T-cell (primary cell): ENCODE data around the gene TOPBP1. TPM values are rescaled to one million over a fixed set of nuclear protein-coding genes. Genes with fewer than 3 reads are reported as not detected.
"Not testable (repeated sequence)": the region's sequence is repeated elsewhere in the genome, so short reads cannot be mapped to it uniquely, and the experiment has no call there.

Experiments
- ATAC-seq, 4 experiments: fragments of 200-7000 bp in 3 of 4; fragments of 150-1000 bp in 1 of 4; cut with Tn5 transposase; replicated peaks in 1 of 4; 1 replicate in 3 of 4; 2 replicates in 1 of 4; pipeline ENCODE4 v1.10.0; 2021; ENCODE audit warnings: moderate library complexity in 3 of 4, mild to moderate bottlenecking in 2 of 4, moderate number of reproducible peaks in 1 of 4
- CTCF ChIA-PET, 2 donors: fragments of 300-600 bp; sonication (Branson Sonifier 250); formaldehyde crosslinking; loops; one replicate each; lab custom pipeline; 2022; ENCODE audit warnings: antibody characterized with exemption in 2 of 2; lab: Charles Lee
- POLR2A ChIA-PET, 2 donors: fragments of 300-600 bp; sonication (Branson Sonifier 250); formaldehyde crosslinking; loops; one replicate each; lab custom pipeline; 2022; ENCODE audit warnings: antibody characterized with exemption in 2 of 2; lab: Charles Lee
- DNase-seq, 35 experiments: peaks; one replicate each; pipeline versions ENCODE4 v3.0.0 to v3.0.0-alpha.2; 2013 to 2023
- H3K27ac ChIP-seq: one replicate; pipeline ENCODE4 v1.5.1; 2013; ENCODE audit warnings: low read length
- H3K27me3 ChIP-seq, 2 experiments: replicated peaks in 1 of 2; 1 replicate in 1 of 2; 2 replicates in 1 of 2; pipeline versions ENCODE4 v1.6.1 to v1.7.0; 2013; ENCODE audit warnings: low read length in 1 of 2, mixed read lengths in 1 of 2; ENCODE audit not compliant: control insufficient read depth in 2 of 2, insufficient read depth in 2 of 2; ENCODE audit errors: extremely low read depth in 1 of 2
- H3K36me3 ChIP-seq, 2 donors: 1 replicate in 1 of 2; 2 replicates in 1 of 2; pipeline versions ENCODE4 v1.6.1 to v1.7.0; 2013; ENCODE audit warnings: low read length in 1 of 2; ENCODE audit not compliant: control insufficient read depth in 2 of 2, insufficient read depth in 1 of 2; ENCODE audit errors: extremely low read depth in 1 of 2
- H3K4me1 ChIP-seq, 2 experiments: 1 replicate in 1 of 2; 2 replicates in 1 of 2; pipeline versions ENCODE4 v1.6.1 to v1.7.0; 2013; ENCODE audit warnings: low read length in 2 of 2, mixed read lengths in 1 of 2; ENCODE audit not compliant: insufficient read depth in 2 of 2, control insufficient read depth in 1 of 2; ENCODE audit errors: extremely low read depth in 1 of 2
- H3K4me3 ChIP-seq, 2 donors: 1 replicate in 1 of 2; 2 replicates in 1 of 2; pipeline versions ENCODE4 v1.5.1 to v1.7.0; 2013; ENCODE audit warnings: mild to moderate bottlenecking in 2 of 2, low read length in 1 of 2, moderate library complexity in 1 of 2; ENCODE audit not compliant: control insufficient read depth in 1 of 2; ENCODE audit errors: extremely low read depth in 1 of 2
- H3K9me3 ChIP-seq: 2 replicates; pipeline ENCODE4 v1.7.0; 2013
- H3K27ac Mint-ChIP-seq, 2 donors: one replicate each; pipeline ENCODE4 v1.8.0; 2020 to 2021; ENCODE audit warnings: mild to moderate bottlenecking in 2 of 2, mixed read lengths in 2 of 2
- H3K27me3 Mint-ChIP-seq, 2 donors: one replicate each; pipeline ENCODE4 v1.8.0; 2021 to 2022; ENCODE audit warnings: mixed read lengths in 2 of 2
- H3K36me3 Mint-ChIP-seq: one replicate; pipeline ENCODE4 v1.8.0; 2021; ENCODE audit warnings: mixed read lengths
- H3K4me1 Mint-ChIP-seq, 3 donors: one replicate each; pipeline ENCODE4 v1.8.0; 2020 to 2022; ENCODE audit warnings: mixed read lengths in 3 of 3, mild to moderate bottlenecking in 1 of 3
- H3K4me3 Mint-ChIP-seq, 3 donors: one replicate each; pipeline ENCODE4 v1.8.0; 2020 to 2022; ENCODE audit warnings: mild to moderate bottlenecking in 3 of 3, mixed read lengths in 3 of 3, moderate library complexity in 3 of 3
- H3K9me3 Mint-ChIP-seq, 3 donors: one replicate each; pipeline ENCODE4 v1.8.0; 2020 to 2022; ENCODE audit warnings: mixed read lengths in 3 of 3
- WGBS: methylation state at CpG from one replicate; pipeline ENCODE4 v1.1.5; 2013; ENCODE audit warnings: missing lambda C conversion rate; ENCODE audit not compliant: insufficient coverage; 5-methylcytosine and 5-hydroxymethylcytosine counted together
- total RNA-seq, 35 experiments: library from RNA in 6 of 35; stranded (reverse) in 6 of 35; fragments of 120-200 nt in 1 of 35; gene quantifications; one replicate each; pipeline versions ENCODE4 v1.2.1 to v1.2.4 and lab custom pipeline; 2013 to 2026

TOPBP1 gene
- total RNA-seq, 5 donors from 2014 or later (not counting 1 experiment from before 2014, with no cell fraction given): 27.8 to 37.8 (median 30.0) TPM

DNA sequence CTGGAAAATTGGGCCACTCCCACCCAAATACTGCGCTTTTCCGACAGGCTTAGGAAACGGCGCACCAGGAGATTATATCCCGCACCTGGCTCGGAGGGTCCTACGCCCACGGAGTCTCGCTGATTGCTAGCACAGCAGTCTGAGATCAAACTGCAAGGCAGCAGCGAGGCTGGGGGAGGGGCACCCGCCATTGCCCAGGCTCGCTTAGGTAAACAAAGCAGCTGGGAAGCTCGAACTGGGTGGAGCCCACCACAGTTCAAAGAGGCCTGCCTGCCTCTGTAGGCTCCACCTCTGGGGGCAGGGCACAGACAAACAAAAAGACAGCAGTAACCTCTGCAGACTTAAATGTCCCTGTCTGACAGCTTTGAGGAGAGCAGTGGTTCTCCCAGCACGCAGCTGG lies 110.2 kb downstream of the TOPBP1 start:
- H3K36me3 Mint-ChIP-seq, H3K9me3 ChIP-seq, ATAC-seq, CTCF ChIA-PET, H3K4me3 ChIP-seq, DNase-seq, H3K4me3 Mint-ChIP-seq, H3K36me3 ChIP-seq, H3K27me3 Mint-ChIP-seq, H3K4me1 Mint-ChIP-seq, H3K9me3 Mint-ChIP-seq, H3K27me3 ChIP-seq, POLR2A ChIA-PET, H3K4me1 ChIP-seq, H3K27ac ChIP-seq, H3K27ac Mint-ChIP-seq: not testable (repeated sequence)
- no CpG with 5 or more reads among the region's 14 CpGs for WGBS

Other genes with a start within 250 kb of the TOPBP1 start
- gene CDV3, start 88.3 kb downstream of the TOPBP1 start, total RNA-seq: 100 to 1,000 TPM; 179 to 204 (median 192) TPM
- 10 to 100 TPM in 2 of 5 donors, 1 to 10 TPM in 2, under 1 TPM in 1; 0.65 to 15.3 (median 9.8) TPM for gene TF, start 84.5 kb upstream of the TOPBP1 start, total RNA-seq
- gene SRPRB, start 143.9 kb upstream of the TOPBP1 start, total RNA-seq: 10 to 100 TPM; 26.9 to 50.3 (median 45.6) TPM
- 1 to 10 TPM in 2 of 5 donors, under 1 TPM in 3; 0.23 to 2.4 (median 0.76) TPM for gene RAB6B, start 233.9 kb upstream of the TOPBP1 start, total RNA-seq